Measurements from ENCODE around the gene USH2A. TPM values are rescaled to one million over a fixed set of nuclear protein-coding genes. Genes with fewer than 3 reads are reported as not detected.

The USH2A gene
- total RNA-seq, 4 donors from 2014 or later: under 0.01 to 1.0 (median under 0.01) TPM; not detected in 1

- Histone ChIP-seq H3K4me1 (no peaks in the 10 kb centered on the region), H3K4me3 (no peak overlapping the region), H3K27ac (no peak overlapping the region), H3K9me3 (peaks cover 0 to 10% (median 0%) of the 10 kb centered on the region in 4 donors), H3K36me3 (no peaks in the 10 kb centered on the region), H3K27me3 (no peaks in the 10 kb centered on the region)
- no peak for TF ChIP-seq EP300 (IDR thresholded peaks at IDR 0.05)
- no peak for TF ChIP-seq POLR2A (IDR thresholded peaks at IDR 0.05)
- TF ChIP-seq CTCF (IDR thresholded peaks at IDR 0.05): no peak
- WGBS, 2 donors: 78 to 81% methylated on average over 3 of the region's 3 CpGs
- DNase-seq (ENCODE audit: low spot score in 2 of 2): no peak
Measured at GRCh38 chr1:216258386-216258785, 164.9 kb downstream of the USH2A start.

DNA sequence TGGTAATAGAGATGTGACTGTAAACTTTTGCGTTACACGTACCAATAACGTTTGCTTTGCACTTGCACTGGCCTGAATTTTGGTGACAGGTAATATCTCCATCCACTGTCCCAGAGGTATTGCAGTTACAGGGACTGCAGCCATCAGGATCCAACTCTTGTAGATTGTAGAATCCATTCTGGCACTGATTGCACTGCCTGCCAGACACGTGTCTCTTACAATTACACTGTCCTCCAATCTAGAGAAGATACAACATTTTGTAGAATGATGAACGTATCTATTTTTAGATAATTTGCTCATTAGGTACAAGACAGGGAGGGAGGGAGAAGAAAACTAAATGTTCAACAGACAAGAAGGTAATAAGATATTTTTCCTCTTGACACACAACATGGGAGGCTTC is 172.4 kb downstream of the USH2A start:
- WGBS, 2 donors: 84 to 88% methylated on average over 5 of the region's 5 CpGs
- no peaks in the 10 kb centered on the region for H3K9me3 ChIP-seq
- TF ChIP-seq CTCF (IDR thresholded peaks at IDR 0.05) (no peak), EP300 (IDR thresholded peaks at IDR 0.05) (no peak), POLR2A (IDR thresholded peaks at IDR 0.05) (no peak)
- H3K4me3 ChIP-seq: no peak overlapping the region
- no peak for DNase-seq (ENCODE audit: low spot score in 2 of 2)
- no peaks in the 10 kb centered on the region for H3K27me3 ChIP-seq
- no peaks in the 10 kb centered on the region for H3K36me3 ChIP-seq
- no peaks in the 10 kb centered on the region for H3K4me1 ChIP-seq
- H3K27ac ChIP-seq: no peak overlapping the region

GRCh38 chr1:216248628-216249027 is 174.6 kb downstream of the USH2A start:
- H3K4me1 ChIP-seq: no peaks in the 10 kb centered on the region
- TF ChIP-seq CTCF (IDR thresholded peaks at IDR 0.05) (no peak), EP300 (IDR thresholded peaks at IDR 0.05) (no peak), POLR2A (IDR thresholded peaks at IDR 0.05) (no peak)
- no peaks in the 10 kb centered on the region for H3K9me3 ChIP-seq
- WGBS, 2 donors: 78 to 87% methylated on average over 3 of the region's 3 CpGs
- DNase-seq (ENCODE audit: low spot score in 2 of 2): no peak
- no peaks in the 10 kb centered on the region for H3K27me3 ChIP-seq
- H3K27ac ChIP-seq: no peak overlapping the region
- no peak overlapping the region for H3K4me3 ChIP-seq
- H3K36me3 ChIP-seq: no peaks in the 10 kb centered on the region

DNA sequence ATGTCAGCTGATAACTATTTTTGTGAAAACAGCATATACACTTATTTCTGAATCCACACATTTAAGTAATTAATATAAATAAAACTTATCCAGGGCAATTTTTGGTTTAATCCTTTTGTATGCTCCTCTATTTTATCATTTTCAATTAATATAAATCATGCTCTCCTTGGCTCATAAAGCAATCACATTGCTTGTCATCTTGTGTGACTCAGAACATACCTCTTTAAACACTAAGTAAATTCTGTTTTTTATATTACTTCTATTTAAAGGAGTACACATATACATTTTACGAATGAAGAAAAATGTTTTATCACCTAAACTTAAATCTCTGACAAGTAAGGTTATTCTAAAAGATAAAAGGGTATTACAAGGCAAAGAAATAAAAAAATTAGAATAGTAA is 175.3 kb downstream of the USH2A start:
- H3K27me3 ChIP-seq: no peaks in the 10 kb centered on the region
- no peaks in the 10 kb centered on the region for H3K9me3 ChIP-seq
- H3K36me3 ChIP-seq: no peaks in the 10 kb centered on the region
- H3K4me1 ChIP-seq: no peaks in the 10 kb centered on the region
- no peak overlapping the region for H3K4me3 ChIP-seq
- H3K27ac ChIP-seq: no peak overlapping the region
- WGBS, 2 donors: 83 to 89% methylated on average over 1 of the region's 1 CpG
- DNase-seq (ENCODE audit: low spot score in 2 of 2): no peak
- TF ChIP-seq CTCF (IDR thresholded peaks at IDR 0.05) (no peak), EP300 (IDR thresholded peaks at IDR 0.05) (no peak), POLR2A (IDR thresholded peaks at IDR 0.05) (no peak)

DNA sequence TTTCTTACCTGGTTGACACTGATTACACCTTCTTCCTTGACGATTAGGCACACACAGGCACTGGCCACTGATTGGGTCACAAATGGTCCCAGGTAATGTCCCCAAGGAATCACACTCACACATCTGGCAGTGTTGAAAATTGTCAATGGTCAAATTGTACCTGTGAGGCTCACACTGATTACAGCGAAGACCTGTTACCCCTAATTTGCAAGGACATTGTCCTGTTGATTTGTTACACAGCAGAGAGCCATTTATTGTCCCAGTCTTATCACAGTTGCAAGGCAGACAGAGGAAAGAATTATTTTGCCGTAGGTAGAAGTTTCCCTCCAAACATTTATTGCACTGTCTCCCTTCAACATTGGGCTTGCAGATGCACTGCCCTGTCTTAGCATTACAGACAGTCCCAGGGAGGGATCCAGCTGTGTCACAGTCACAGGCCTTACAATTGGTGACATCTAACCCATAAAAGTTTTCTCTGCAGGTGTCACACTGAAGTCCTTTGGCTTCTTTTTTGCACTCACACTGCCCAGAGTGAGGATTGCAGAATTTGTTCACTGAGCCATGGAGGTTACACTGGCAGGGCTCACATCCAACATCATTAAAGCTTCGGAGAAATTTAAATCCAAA is 176.6 kb downstream of the USH2A start:
- Histone ChIP-seq H3K4me3 (no peak overlapping the region), H3K36me3 (no peaks in the 10 kb centered on the region), H3K27me3 (no peaks in the 10 kb centered on the region), H3K4me1 (no peaks in the 10 kb centered on the region), H3K27ac (no peak overlapping the region), H3K9me3 (no peaks in the 10 kb centered on the region)
- no peak for DNase-seq (ENCODE audit: low spot score in 2 of 2)
- no peak for TF ChIP-seq EP300 (IDR thresholded peaks at IDR 0.05)
- TF ChIP-seq POLR2A (IDR thresholded peaks at IDR 0.05): no peak
- TF ChIP-seq CTCF (IDR thresholded peaks at IDR 0.05): no peak
- WGBS, 2 donors: 58 to 60% methylated on average over 4 of the region's 4 CpGs

Measured in tibial nerve (tissue), 4 donors.